Measurements from ENCODE around the gene PELI1.

DNA sequence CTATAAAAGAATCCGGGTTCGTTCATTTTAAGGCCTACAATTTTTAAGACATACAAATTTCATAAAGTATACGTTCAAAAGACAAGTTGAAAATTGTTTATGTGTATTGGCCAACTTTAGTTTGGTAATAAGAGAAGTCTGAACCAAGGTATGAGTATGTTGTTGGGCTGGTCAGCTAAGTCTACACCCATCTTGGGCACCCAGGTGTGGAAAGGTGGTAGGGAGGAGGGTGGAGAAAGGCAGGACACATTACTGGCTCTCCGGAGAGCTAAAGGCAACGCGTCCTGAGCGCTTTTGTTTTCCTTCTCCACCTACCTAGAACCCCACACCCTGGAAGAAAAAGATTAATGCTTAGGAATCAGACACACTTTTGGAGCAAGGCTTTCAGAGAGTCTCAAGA is 899 bp upstream of the PELI1 start:
- TF ChIP-seq YY1 (IDR thresholded peaks at IDR 0.05; ENCODE audit: low read depth): no peak
- 0 out of 2 replicates have a peak, but pooled peaks have one; percentile 27 for TF ChIP-seq CEBPB (IDR thresholded peaks at IDR 0.05)
- TF ChIP-seq, protein P1, sequence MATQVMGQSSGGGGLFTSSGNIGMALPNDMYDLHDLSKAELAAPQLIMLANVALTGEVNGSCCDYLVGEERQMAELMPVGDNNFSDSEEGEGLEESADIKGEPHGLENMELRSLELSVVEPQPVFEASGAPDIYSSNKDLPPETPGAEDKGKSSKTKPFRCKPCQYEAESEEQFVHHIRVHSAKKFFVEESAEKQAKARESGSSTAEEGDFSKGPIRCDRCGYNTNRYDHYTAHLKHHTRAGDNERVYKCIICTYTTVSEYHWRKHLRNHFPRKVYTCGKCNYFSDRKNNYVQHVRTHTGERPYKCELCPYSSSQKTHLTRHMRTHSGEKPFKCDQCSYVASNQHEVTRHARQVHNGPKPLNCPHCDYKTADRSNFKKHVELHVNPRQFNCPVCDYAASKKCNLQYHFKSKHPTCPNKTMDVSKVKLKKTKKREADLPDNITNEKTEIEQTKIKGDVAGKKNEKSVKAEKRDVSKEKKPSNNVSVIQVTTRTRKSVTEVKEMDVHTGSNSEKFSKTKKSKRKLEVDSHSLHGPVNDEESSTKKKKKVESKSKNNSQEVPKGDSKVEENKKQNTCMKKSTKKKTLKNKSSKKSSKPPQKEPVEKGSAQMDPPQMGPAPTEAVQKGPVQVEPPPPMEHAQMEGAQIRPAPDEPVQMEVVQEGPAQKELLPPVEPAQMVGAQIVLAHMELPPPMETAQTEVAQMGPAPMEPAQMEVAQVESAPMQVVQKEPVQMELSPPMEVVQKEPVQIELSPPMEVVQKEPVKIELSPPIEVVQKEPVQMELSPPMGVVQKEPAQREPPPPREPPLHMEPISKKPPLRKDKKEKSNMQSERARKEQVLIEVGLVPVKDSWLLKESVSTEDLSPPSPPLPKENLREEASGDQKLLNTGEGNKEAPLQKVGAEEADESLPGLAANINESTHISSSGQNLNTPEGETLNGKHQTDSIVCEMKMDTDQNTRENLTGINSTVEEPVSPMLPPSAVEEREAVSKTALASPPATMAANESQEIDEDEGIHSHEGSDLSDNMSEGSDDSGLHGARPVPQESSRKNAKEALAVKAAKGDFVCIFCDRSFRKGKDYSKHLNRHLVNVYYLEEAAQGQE (IDR thresholded peaks at IDR 0.05; ENCODE audit: low read depth): no peak
- TF ChIP-seq, protein P2, sequence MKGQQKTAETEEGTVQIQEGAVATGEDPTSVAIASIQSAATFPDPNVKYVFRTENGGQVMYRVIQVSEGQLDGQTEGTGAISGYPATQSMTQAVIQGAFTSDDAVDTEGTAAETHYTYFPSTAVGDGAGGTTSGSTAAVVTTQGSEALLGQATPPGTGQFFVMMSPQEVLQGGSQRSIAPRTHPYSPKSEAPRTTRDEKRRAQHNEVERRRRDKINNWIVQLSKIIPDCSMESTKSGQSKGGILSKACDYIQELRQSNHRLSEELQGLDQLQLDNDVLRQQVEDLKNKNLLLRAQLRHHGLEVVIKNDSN (IDR thresholded peaks at IDR 0.05): no peak
- no peak for TF ChIP-seq NFIC (IDR thresholded peaks at IDR 0.05)
- TF ChIP-seq, protein P3, sequence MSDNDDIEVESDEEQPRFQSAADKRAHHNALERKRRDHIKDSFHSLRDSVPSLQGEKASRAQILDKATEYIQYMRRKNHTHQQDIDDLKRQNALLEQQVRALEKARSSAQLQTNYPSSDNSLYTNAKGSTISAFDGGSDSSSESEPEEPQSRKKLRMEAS (IDR thresholded peaks at IDR 0.05): no peak
- TF ChIP-seq CREB1 (IDR thresholded peaks at IDR 0.05; ENCODE audit: low read depth): no peak
- TF ChIP-seq FOXM1 (IDR thresholded peaks at IDR 0.05; ENCODE audit: borderline replicate concordance, low read depth): 0 out of 2 replicates have a peak, but pooled peaks have one; percentile 32
- no peak for TF ChIP-seq RAD21 (IDR thresholded peaks at IDR 0.05; ENCODE audit: low read depth)
- TF ChIP-seq EP300 (IDR thresholded peaks at IDR 0.05; ENCODE audit: borderline replicate concordance): peak; percentile 53; the same call in 1 of the 2 replicates

Measured in Ishikawa (cell line).